T-helper 1 cell treated with Interleukin-12 subunit alpha and Interleukin-12 subunit beta and Interleukin-4 antibody, amounts not matched to agents 30 ng/mL and 1 ng/mL, for 36 hours (primary cell): ENCODE measurements around the gene RNU2-63P. TPM values are rescaled to one million over a fixed set of nuclear protein-coding genes. Genes with fewer than 3 reads are reported as not detected.
"Not testable (repeated sequence)": the region's sequence is repeated elsewhere in the genome, so short reads cannot be mapped to it uniquely, and the experiment has no call there.

ENCODE experiments used
- intact Hi-C: fragments of 100-400 bp; cut with micrococcal nuclease; formaldehyde crosslinking; loops from one replicate; pipeline ENCODE4 v1.15.1; 2024
- total RNA-seq: library from RNA; stranded (reverse); gene quantifications from 2 replicates; pipeline ENCODE4 v1.2.3, GENCODE V29; 2022

RNU2-63P gene
- total RNA-seq, result 16.7 and 22.4 TPM in 2 replicates

GRCh38 chr2:88016086-88016959, at the start of gene RNU2-63P:
TSS of gene RNU2-63P (minus strand) at chr2:88016547.
- intact Hi-C loops, result loop anchor here (1.0 to 2.0 kb wide), 6 partner anchors 14 to 674 kb away; partner anchors contain the start of genes EIF2AK3, KRCC1 and RPIA

GRCh38 chr2:88061295-88061694, 44.9 kb upstream of the RNU2-63P start:
- intact Hi-C loops, result loop anchor here (2.0 to 10.0 kb wide), 3 partner anchors 248 to 604 kb away; no protein-coding TSS in a partner anchor

- intact Hi-C loops, result loop anchor here (1.0 to 10.0 kb wide), 7 partner anchors 45 to 604 kb away; partner anchors contain the start of gene RNU2-63P
Observed at GRCh38 chr2:88060907-88061275, 44.5 kb upstream of the RNU2-63P start.

DNA sequence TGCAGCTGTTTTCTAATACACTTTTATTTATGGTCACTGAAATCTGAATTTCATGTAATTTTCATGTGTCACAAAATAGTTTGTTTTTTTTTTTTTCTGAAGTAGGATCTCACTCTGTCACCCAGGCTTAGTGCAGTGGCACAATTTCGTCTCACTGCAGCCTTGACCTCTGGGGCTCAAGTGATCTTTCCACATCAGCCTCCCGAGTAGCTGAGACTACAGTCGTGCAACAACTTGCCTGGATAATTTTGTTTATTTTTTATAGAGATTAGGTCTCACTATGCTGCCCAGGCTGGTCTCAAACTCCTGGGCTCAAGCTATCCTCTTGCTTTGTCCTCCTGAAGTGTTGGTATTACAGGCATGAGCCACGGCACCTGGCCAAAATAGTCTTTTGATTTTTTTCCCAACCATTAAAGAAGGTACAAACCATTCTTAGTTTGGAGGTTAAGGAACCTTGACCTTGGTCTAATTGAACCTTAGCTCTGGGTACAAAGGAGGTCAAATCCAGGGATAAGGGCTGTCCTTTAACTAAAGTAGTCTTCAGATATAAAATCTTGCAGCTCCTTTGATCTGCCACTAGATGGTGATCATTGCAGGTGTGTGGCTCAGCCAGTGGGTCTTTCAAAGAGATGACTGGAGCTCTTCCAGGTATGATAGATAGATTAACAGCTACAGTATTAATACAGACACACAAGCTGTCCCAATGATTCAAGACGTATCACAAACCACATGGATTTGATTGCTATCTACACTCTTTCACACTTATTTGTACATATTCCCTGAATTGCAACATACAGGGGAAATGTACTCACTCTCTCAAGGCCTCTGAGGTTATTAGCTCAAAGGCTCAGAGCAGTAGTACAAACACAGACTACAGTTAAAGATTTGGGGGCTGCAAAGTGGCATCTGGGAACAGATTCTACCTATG, 43.9 kb upstream of the RNU2-63P start:
- intact Hi-C loops, result loop anchor here (1.0 to 10.0 kb wide), 8 partner anchors 44 to 1435 kb away; partner anchors contain the start of genes RNF103 and RNU2-63P

DNA sequence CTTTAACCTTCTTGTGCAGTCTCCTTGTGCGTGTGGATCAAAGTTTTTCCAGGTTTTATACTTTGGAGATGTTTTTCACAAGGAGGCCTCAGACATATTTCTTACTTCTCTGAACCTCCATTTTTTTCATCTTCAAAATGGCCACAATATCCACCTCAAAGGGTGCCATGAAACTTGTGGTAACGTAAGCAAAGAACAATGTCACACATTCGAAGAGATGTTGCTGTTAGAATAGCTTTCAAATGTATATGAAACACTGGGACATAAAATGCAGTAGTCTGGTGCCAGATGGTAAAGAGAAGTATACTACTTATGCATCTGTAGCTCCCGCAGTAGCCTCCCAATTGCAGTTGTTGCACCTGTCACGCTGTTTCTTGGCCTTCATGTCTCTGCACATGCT, 41.8 kb upstream of the RNU2-63P start:
- intact Hi-C loops, result loop anchor here (1.0 to 10.0 kb wide), 2 partner anchors 43 to 1433 kb away; partner anchors contain the start of gene RNF103

DNA sequence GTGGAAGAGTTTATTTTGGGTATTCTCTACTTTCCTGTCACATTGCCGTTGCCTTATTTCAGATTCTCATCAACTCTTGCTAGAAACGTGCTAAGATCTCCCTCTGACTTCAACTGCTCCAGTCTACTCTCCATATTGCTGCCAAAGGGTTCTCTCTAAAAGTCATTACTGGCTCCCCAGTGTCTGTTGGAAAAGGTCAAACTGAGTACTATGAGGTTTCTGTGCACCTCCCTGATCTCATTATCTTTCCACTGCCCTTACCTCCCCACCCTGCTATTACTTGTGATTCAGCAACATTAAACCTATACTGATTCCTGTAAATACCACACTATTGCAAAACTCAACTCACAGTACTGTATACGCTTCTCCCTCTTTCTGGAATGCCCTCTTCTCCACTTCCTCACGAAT, 41.1 kb upstream of the RNU2-63P start:
- intact Hi-C loops, result loop anchor here (1.0 to 10.0 kb wide), 3 partner anchors 9 to 1433 kb away; partner anchors contain the start of gene RNF103

GRCh38 chr2:88055371-88056128, 39.2 kb upstream of the RNU2-63P start, which contains the start of gene KRCC1:
TSS of gene KRCC1 (minus strand) at chr2:88055783. CDS start at chr2:88028563, 27,220 bp downstream.
- intact Hi-C loops, result loop anchor here (1.0 to 10.0 kb wide), 4 partner anchors 39 to 1431 kb away; partner anchors contain the start of genes EIF2AK3, RNF103, RNU2-63P and RPIA

GRCh38 chr2:88054782-88055370, 38.5 kb upstream of the RNU2-63P start:
- intact Hi-C loops, result loop anchor here (1.0 to 10.0 kb wide), 4 partner anchors 39 to 1430 kb away; partner anchors contain the start of genes EIF2AK3, RNF103, RNU2-63P and RPIA

- intact Hi-C loops, result loop anchor here (10.0 kb wide), 1 partner anchor 1429 kb away; the partner anchor contains the start of gene RNF103
Observed at GRCh38 chr2:88053934-88054781, 37.8 kb upstream of the RNU2-63P start.

DNA sequence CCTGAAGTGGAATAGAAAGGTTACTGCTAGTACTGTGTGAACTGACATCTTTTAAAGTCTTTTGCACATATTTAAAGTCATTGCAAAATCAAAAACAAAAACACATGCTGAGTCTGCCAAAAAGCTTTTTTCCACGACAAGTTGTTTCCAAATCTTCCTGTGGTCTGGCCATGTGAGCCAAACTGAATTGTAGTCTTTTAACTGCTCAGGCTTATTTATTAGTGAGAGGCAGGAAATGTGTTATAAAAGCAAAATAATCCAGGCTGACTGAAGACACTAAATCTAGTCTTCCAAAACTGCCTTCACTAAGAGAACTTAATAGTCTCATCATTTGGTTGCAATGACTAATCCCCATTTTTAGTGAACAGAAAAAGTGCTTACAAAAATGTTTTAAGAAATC, 36.9 kb upstream of the RNU2-63P start:
- intact Hi-C loops, result loop anchor here (10.0 kb wide), 1 partner anchor 1428 kb away; the partner anchor contains the start of gene RNF103

- intact Hi-C loops, result loop anchor here (10.0 kb wide), 1 partner anchor 1427 kb away; the partner anchor contains the start of gene RNF103
Observed at GRCh38 chr2:88051792-88052191, 35.4 kb upstream of the RNU2-63P start.

- intact Hi-C loops, result loop anchor here (10.0 kb wide), 1 partner anchor 1425 kb away; the partner anchor contains the start of gene RNF103
Observed at GRCh38 chr2:88049622-88050021, 33.3 kb upstream of the RNU2-63P start.

DNA sequence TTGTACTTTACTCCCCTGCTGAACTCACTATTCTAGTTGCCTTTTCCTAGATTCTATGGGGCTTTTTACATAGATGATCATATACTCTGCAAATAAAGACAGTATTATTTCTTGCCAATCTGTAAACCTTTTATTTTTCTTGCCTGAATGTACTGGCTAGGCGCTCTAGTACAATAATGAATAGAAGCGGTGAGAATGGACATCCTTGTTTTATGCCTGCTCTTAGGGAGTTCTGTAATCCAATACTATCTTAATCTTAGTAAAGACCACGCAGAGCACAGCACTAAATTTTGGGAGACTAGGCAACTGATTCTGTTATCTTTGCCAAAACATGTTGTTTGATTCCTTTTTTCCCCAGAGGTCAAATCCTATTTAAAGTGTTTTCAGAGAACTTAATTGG, 32.2 kb upstream of the RNU2-63P start:
- intact Hi-C loops, result loop anchor here (1.0 kb wide), 1 partner anchor 9 kb away; no protein-coding TSS in a partner anchor

DNA sequence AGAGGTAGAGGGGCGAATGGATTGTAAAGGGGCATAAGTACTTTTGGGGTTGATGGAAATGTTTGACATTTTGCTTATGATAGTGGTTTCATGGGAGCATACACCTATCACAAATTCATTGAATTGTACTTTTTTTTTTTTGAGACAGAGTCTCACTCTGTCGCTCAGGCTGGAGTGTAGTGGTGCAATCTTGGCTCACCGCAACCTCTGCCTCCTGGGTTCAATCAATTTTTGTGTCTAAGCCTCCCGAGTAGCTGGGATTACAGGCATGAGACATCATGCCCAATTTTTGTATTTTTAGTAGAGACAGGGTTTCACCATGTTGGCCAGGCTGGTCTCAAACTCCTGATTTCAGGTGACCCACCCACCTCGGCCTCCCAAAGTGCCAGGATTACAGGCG, 29.2 kb upstream of the RNU2-63P start:
- intact Hi-C loops, result not testable (repeated sequence)

- intact Hi-C loops, result no loop called here
Observed at GRCh38 chr2:88042476-88042875, 26.1 kb upstream of the RNU2-63P start.

DNA sequence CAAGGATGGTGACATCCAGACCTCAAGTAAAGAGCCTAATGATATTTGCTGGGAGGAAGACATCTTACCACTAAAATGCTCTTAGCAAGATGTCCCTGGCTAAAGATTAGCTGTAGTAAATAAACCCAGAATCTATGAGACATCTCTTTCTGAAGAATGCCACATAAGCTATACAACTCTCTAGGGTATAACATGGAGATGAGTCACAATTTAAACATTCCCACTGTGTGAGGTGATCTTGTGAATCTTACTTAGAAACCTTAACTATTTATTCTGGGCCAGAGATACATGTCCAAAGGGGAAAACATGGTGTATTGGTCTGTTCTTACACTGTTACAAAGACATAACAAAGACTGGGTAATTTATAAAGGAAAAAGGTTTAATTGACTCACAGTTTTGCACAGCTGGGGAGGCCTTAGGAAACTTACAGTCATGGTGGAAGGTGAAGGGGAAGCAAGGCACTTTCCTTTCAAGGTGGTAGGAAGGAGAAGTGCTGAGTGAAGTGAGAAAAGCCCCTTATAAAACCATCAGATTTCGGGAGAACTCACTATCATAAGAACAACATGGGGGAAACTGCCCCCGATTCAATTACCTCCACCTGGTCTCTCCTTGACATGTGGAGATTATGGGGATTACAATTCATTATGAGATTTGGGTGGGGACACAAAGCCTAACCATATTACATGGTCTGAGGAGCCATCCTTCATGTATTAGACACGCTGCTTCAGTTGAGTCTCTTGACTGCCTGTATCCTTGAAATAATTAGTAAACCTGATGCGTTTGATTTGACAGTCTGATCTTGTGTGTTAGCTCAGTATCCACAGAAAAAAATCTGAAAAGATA, 22.1 kb upstream of the RNU2-63P start:
- intact Hi-C loops, result no loop called here

DNA sequence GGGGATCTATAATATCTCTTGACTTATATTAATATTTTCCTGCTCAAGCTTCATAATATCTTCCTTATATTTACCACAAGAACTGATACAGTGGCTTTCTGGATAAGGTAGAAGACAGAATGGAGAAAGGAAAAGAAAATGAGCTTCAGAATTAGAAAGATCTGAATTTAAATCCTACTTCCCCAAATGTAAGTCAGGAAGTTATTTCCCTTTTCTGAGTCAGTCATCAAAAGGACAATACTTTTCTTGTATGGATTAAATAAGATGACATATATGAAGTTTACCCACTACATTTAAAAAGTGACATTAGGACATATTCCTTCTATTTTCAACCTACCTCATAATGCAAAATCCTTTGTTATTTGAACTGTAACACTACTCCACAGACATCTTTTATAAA, 20.3 kb upstream of the RNU2-63P start:
- intact Hi-C loops, result no loop called here

DNA sequence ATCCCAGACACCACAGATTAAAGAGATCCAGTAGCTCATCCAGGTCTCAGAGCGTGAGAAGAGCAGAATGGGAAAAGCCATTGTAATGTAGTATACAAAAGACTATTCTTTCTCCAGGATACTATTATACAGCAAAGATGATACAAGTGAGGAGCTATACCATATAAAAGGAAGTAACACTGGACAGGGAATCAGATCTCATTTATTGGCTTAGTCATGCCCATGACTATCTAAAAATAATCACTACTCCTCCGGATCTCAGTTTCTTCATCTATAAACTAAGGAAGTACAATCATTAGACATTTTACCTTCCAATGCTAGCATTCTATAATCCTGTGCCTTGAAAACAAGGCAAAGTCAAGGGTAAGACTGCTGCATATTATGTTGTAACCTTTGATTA, 19.8 kb upstream of the RNU2-63P start:
- intact Hi-C loops, result no loop called here
